Caco-2 (cell line): ENCODE results near the gene EZR. TPM values are rescaled to one million over a fixed set of nuclear protein-coding genes. Genes with fewer than 3 reads are reported as not detected.

Experiments
- BruUV-seq: library from RNA; stranded (reverse); fragments of 400-500 nt; replicated peaks from 2 replicates; lab custom pipeline; 2021; lab: Mats Ljungman, UMichigan
- CTCF ChIA-PET: fragments of 300-600 bp; sonication (Branson Sonifier 250); formaldehyde crosslinking; loops from one replicate; lab custom pipeline; 2022; ENCODE audit warnings: antibody characterized with exemption; lab: Charles Lee
- POLR2A ChIA-PET: fragments of 300-600 bp; sonication (Branson Sonifier 250); formaldehyde crosslinking; loops from one replicate; lab custom pipeline; 2022; ENCODE audit warnings: antibody characterized with exemption; lab: Charles Lee
- DNase-seq, 2 experiments: peaks; one replicate each; pipeline versions ENCODE4 v3.0.0 to v3.0.0-alpha.2; 2020 to 2022
- H3K27me3 ChIP-seq: replicated peaks from 2 replicates; pipeline ENCODE4 v1.6.0; 2011; ENCODE audit warnings: low read length; ENCODE audit not compliant: control insufficient read depth, insufficient read depth
- H3K36me3 ChIP-seq: 2 replicates; pipeline ENCODE4 v1.5.1; 2011; ENCODE audit warnings: low read length; ENCODE audit not compliant: control insufficient read depth, insufficient read depth
- H3K4me1 ChIP-seq: fragments of 250-450 bp; sonication (Bioruptor Pico); 2 replicates; pipeline ENCODE4 v1.5.1; 2020; ENCODE audit warnings: mild to moderate bottlenecking
- H3K4me3 ChIP-seq: 2 replicates; pipeline ENCODE4 v1.5.1; 2011; ENCODE audit warnings: low read depth, mild to moderate bottlenecking, control low read depth, low read length
- H3K9me3 ChIP-seq: fragments of 250-450 bp; sonication (Bioruptor Pico); 2 replicates; pipeline ENCODE4 v1.5.1; 2020; ENCODE audit warnings: mild to moderate bottlenecking, moderate library complexity
- H3K27ac Mint-ChIP-seq: one replicate; pipeline ENCODE4 v1.8.0; 2022; ENCODE audit warnings: mixed read lengths; ENCODE audit not compliant: unreplicated experiment
- H3K27me3 Mint-ChIP-seq: one replicate; pipeline ENCODE4 v1.8.0; 2022; ENCODE audit warnings: mixed read lengths; ENCODE audit not compliant: insufficient read depth, unreplicated experiment
- H3K36me3 Mint-ChIP-seq: one replicate; pipeline ENCODE4 v1.8.0; 2022; ENCODE audit warnings: mild to moderate bottlenecking, mixed read lengths; ENCODE audit not compliant: insufficient read depth, unreplicated experiment
- H3K4me1 Mint-ChIP-seq: one replicate; pipeline ENCODE4 v1.8.0; 2022; ENCODE audit warnings: low read depth, mixed read lengths; ENCODE audit not compliant: unreplicated experiment
- H3K4me3 Mint-ChIP-seq: one replicate; pipeline ENCODE4 v1.8.0; 2022; ENCODE audit warnings: mild to moderate bottlenecking, moderate library complexity, mixed read lengths; ENCODE audit not compliant: unreplicated experiment
- H3K9me3 Mint-ChIP-seq: one replicate; pipeline ENCODE4 v1.8.0; 2022; ENCODE audit warnings: mixed read lengths; ENCODE audit not compliant: unreplicated experiment
- intact Hi-C: fragments of 100-400 bp; cut with micrococcal nuclease; formaldehyde crosslinking; loops from one replicate; pipeline ENCODE4 v1.10.0; 2022; ENCODE audit not compliant: unreplicated experiment
- total RNA-seq: library from RNA; stranded (reverse); gene quantifications from 2 replicates; pipeline ENCODE4 v1.2.3, GENCODE V29; 2022
- TF ChIP-seq, protein P1 (sequence below), 2 experiments: fragments of 200-600 bp in 1 of 2; IDR thresholded peaks; 1 replicate in 1 of 2; 2 replicates in 1 of 2; pipeline versions ENCODE4 v1.5.1 to v1.8.0; 2011 to 2022; ENCODE audit warnings: antibody characterized with exemption in 1 of 2, control low read depth in 1 of 2, inconsistent platforms in 1 of 2, low read depth in 1 of 2, low read length in 1 of 2, mild to moderate bottlenecking in 1 of 2, moderate library complexity in 1 of 2; ENCODE audit not compliant: insufficient read depth in 1 of 2, severe bottlenecking in 1 of 2, unreplicated experiment in 1 of 2

EZR gene
- total RNA-seq, 1 experiment from 2014 or later, result 290 TPM

DNA sequence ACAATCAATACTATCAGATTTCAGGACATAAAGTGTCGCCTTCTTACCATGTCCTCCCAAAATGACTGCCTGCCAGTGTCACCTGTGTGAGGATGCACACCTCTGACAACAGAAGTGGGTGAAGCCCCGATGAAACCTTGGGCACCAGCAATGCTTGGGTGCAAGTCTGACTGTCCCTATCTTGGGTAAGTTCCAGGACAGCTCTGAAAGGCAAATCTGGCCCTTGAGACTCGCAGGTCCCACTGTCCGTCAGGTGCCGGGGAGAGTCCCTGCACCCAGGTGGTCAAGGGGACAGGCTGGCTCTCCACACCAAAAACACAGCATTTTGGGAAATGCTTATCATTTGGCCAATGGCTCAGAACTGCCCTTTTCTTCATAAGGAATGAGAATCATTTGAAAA lies 43.3 kb downstream of the EZR start:
- BruUV-seq, result no TSS peak
- intact Hi-C loops, result no loop called here
- DNase-seq, result no peak
- ChIA-PET CTCF (no interaction called here), POLR2A (no interaction called here)
- Mint-ChIP-seq H3K9me3 (no peaks in the 10 kb centered on the region), H3K36me3 (peaks cover 97% of the 10 kb centered on the region), H3K27ac (no peak overlapping the region), H3K4me3 (no peak overlapping the region), H3K4me1 (peaks cover 13% of the 10 kb centered on the region), H3K27me3 (no peaks in the 10 kb centered on the region)
- H3K9me3 ChIP-seq, result no peaks in the 10 kb centered on the region
- TF ChIP-seq, protein P1, sequence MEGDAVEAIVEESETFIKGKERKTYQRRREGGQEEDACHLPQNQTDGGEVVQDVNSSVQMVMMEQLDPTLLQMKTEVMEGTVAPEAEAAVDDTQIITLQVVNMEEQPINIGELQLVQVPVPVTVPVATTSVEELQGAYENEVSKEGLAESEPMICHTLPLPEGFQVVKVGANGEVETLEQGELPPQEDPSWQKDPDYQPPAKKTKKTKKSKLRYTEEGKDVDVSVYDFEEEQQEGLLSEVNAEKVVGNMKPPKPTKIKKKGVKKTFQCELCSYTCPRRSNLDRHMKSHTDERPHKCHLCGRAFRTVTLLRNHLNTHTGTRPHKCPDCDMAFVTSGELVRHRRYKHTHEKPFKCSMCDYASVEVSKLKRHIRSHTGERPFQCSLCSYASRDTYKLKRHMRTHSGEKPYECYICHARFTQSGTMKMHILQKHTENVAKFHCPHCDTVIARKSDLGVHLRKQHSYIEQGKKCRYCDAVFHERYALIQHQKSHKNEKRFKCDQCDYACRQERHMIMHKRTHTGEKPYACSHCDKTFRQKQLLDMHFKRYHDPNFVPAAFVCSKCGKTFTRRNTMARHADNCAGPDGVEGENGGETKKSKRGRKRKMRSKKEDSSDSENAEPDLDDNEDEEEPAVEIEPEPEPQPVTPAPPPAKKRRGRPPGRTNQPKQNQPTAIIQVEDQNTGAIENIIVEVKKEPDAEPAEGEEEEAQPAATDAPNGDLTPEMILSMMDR (IDR thresholded peaks at IDR 0.05; ENCODE audit: insufficient read depth in 1 of 2, low read depth in 1 of 2, low read length in 1 of 2, severe bottlenecking in 1 of 2, unreplicated experiment in 1 of 2), result no peak
- H3K27me3 ChIP-seq, result no peaks in the 10 kb centered on the region
- H3K36me3 ChIP-seq, result peaks cover 20% of the 10 kb centered on the region
- H3K4me1 ChIP-seq, result peaks cover under 1% of the 10 kb centered on the region; the same call in 1 of the 2 replicates
- H3K4me3 ChIP-seq, result no peak overlapping the region

GRCh38 chr6:158774717-158775449 lies 44.3 kb downstream of the EZR start:
- DNase-seq, result no peak
- Histone ChIP-seq H3K4me1 (no peaks in the 10 kb centered on the region), H3K27me3 (no peaks in the 10 kb centered on the region), H3K36me3 (peaks cover 21% of the 10 kb centered on the region), H3K9me3 (no peaks in the 10 kb centered on the region), H3K4me3 (no peak overlapping the region)
- ChIA-PET CTCF (no interaction called here), POLR2A (interaction anchor here (0.6 kb wide), 1 partner anchor 11 kb away, joined by 3 read pairs; no protein-coding TSS in a partner anchor)
- intact Hi-C loops, result no loop called here
- BruUV-seq, result no TSS peak
- H3K27me3 Mint-ChIP-seq, result no peaks in the 10 kb centered on the region
- no peak overlapping the region for H3K4me3 Mint-ChIP-seq
- H3K27ac Mint-ChIP-seq, result peak overlapping the region; percentile 49
- peaks cover 97% of the 10 kb centered on the region for H3K36me3 Mint-ChIP-seq
- TF ChIP-seq, protein P1 (IDR thresholded peaks at IDR 0.05; ENCODE audit: insufficient read depth in 1 of 2, low read depth in 1 of 2, low read length in 1 of 2, severe bottlenecking in 1 of 2, unreplicated experiment in 1 of 2), result no peak
- H3K9me3 Mint-ChIP-seq, result no peaks in the 10 kb centered on the region
- H3K4me1 Mint-ChIP-seq, result peaks cover 12% of the 10 kb centered on the region

DNA sequence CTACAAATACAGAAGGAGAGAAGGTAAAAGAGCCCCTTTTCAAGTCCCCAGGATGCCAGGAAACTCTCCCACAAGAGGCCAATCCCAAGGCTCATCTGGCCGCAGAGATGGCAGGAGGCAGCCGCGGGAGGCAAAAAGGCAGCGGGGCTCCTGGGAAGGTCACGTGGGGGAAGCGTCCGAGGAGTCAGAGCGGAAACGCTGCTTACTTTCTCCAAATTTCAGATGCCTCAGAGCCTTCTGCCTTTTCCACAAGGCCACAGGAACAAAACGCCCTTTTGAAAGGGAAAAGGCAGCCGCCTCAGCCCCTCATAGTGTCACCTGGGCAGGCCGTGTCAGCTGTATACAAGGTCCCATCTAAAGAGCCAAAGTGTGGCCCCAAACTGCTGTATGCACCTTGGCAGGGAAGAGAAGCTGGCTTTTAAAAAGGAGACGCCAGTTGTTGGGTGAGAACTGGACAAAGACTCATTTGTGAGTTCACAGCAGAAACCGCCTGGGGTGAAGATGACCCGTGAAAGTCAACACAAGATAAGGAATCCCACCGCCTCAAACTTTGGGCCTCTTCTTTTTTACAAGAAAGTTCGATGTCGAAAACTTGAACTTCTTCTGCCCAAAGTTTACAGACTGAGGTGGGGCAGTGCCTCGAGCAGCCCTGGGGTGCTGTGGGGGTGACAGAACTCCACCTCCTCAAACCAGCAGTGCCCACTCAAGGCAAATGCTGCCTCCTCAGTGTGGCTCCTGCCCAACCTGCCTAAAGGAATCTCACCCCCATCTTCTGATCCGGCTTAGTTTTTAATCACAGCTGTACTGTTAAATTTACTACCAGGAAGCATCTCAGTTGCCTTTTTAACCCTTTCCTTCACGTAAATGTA lies 45.4 kb downstream of the EZR start:
- H3K36me3 Mint-ChIP-seq, result peaks cover 100% of the 10 kb centered on the region
- peaks cover 12% of the 10 kb centered on the region for H3K4me1 Mint-ChIP-seq
- intact Hi-C loops, result no loop called here
- no peak overlapping the region for H3K4me3 Mint-ChIP-seq
- no peaks in the 10 kb centered on the region for H3K4me1 ChIP-seq
- TF ChIP-seq, protein P1 (IDR thresholded peaks at IDR 0.05; ENCODE audit: insufficient read depth in 1 of 2, low read depth in 1 of 2, low read length in 1 of 2, severe bottlenecking in 1 of 2, unreplicated experiment in 1 of 2), result no peak
- H3K27ac Mint-ChIP-seq, result peak overlapping the region; percentile 77
- no peak overlapping the region for H3K4me3 ChIP-seq
- ChIA-PET CTCF (no interaction called here), POLR2A (no interaction called here)
- no peak for DNase-seq
- H3K9me3 Mint-ChIP-seq, result no peaks in the 10 kb centered on the region
- H3K27me3 Mint-ChIP-seq, result no peaks in the 10 kb centered on the region
- H3K9me3 ChIP-seq, result no peaks in the 10 kb centered on the region
- no TSS peak for BruUV-seq
- H3K27me3 ChIP-seq, result no peaks in the 10 kb centered on the region
- H3K36me3 ChIP-seq, result peaks cover 26% of the 10 kb centered on the region
